NCI-H526 treated with DMSO at 0.1 percent for 48 hours (cell line): ENCODE results near the gene PLEK2.
"Not testable (repeated sequence)": the region's sequence is repeated elsewhere in the genome, so short reads cannot be mapped to it uniquely, and the experiment has no call there.

Experiments used
- DNase-seq: peaks from one replicate; lab custom pipeline; 2025; lab: John Stamatoyannopoulos, UW

Gene PLEK2

GRCh38 chr14:67358924-67359774, 52.8 kb downstream of the PLEK2 start:
- DNase-seq, result no peak

- DNase-seq, result no peak
Measured at GRCh38 chr14:67357969-67358354, 54.0 kb downstream of the PLEK2 start.

GRCh38 chr14:67357186-67357968, 54.6 kb downstream of the PLEK2 start:
- no peak for DNase-seq

- DNase-seq, result no peak
Measured at GRCh38 chr14:67352055-67352454, 59.9 kb downstream of the PLEK2 start.

GRCh38 chr14:67345583-67345982, 66.4 kb downstream of the PLEK2 start:
- no peak for DNase-seq

GRCh38 chr14:67343601-67344230, 68.2 kb downstream of the PLEK2 start:
- DNase-seq, result no peak

- DNase-seq, result not testable (repeated sequence)
Measured at GRCh38 chr14:67341231-67341630, 70.7 kb downstream of the PLEK2 start.
